Fibroblast of skin of left biceps (primary cell): ENCODE measurements around the gene SBSN.
A peak's percentile ranks its signal among the peaks of the same experiment; 100 is the strongest.

Source experiments
- DNase-seq, 2 experiments: peaks; one replicate each; pipeline ENCODE4 v3.0.0-alpha.2; 2013; ENCODE audit warnings: low read depth in 2 of 2

SBSN gene

GRCh38 chr19:35528218-35529038 lies at the start of gene SBSN:
TSS of gene SBSN (minus strand) at chr19:35528311. CDS start at chr19:35528281, 30 bp downstream.
- DNase-seq: peak in 1 of 2 experiments; percentile 18

GRCh38 chr19:35571406-35571965 lies 43.4 kb upstream of the SBSN start:
- no peak for DNase-seq

GRCh38 chr19:35569281-35569781 lies 41.2 kb upstream of the SBSN start:
- no peak for DNase-seq

GRCh38 chr19:35566738-35567137 lies 38.6 kb upstream of the SBSN start:
- DNase-seq: no peak

- no peak for DNase-seq
Measured at GRCh38 chr19:35565016-35565856, 37.1 kb upstream of the SBSN start.

- no peak for DNase-seq
Measured at GRCh38 chr19:35563207-35563829, 35.2 kb upstream of the SBSN start, which contains the start of gene ATP4A. TSS of gene ATP4A (minus strand) at chr19:35563658. CDS start at chr19:35563629, 29 bp downstream.

- no peak for DNase-seq
Measured at GRCh38 chr19:35562776-35563175, 34.7 kb upstream of the SBSN start.

- DNase-seq: no peak
Measured at GRCh38 chr19:35562336-35562735, 34.2 kb upstream of the SBSN start.

GRCh38 chr19:35561436-35561835 lies 33.3 kb upstream of the SBSN start:
- DNase-seq: no peak

GRCh38 chr19:35560677-35561076 lies 32.6 kb upstream of the SBSN start:
- no peak for DNase-seq

- DNase-seq: no peak
Measured at GRCh38 chr19:35560271-35560670, 32.2 kb upstream of the SBSN start.

- DNase-seq: no peak
Measured at GRCh38 chr19:35559781-35560180, 31.7 kb upstream of the SBSN start.

- no peak for DNase-seq
Measured at GRCh38 chr19:35559281-35559659, 31.2 kb upstream of the SBSN start.

- no peak for DNase-seq
Measured at GRCh38 chr19:35558400-35559280, 30.5 kb upstream of the SBSN start.

- peak in 1 of 2 experiments; percentile 7 for DNase-seq
Measured at GRCh38 chr19:35557539-35558399, 29.7 kb upstream of the SBSN start.

- DNase-seq: no peak
Measured at GRCh38 chr19:35556846-35557538, 28.9 kb upstream of the SBSN start.

GRCh38 chr19:35556025-35556590 lies 28.0 kb upstream of the SBSN start:
- no peak for DNase-seq

GRCh38 chr19:35555301-35556005 lies 27.3 kb upstream of the SBSN start:
- DNase-seq: no peak
